Karpas-422 (cell line): ENCODE data around the gene LIX1L. TPM values are rescaled to one million over a fixed set of nuclear protein-coding genes. Genes with fewer than 3 reads are reported as not detected.

Experiments
- DNase-seq: peaks from one replicate; pipeline ENCODE4 v3.0.0-alpha.2; 2015
- H2AFZ ChIP-seq: fragments of 200-600 bp; sonication (generic); 2 replicates; pipeline ENCODE4 v1.6.1; 2014; ENCODE audit warnings: antibody characterized with exemption, low read length, mixed read lengths
- H3K27ac ChIP-seq: fragments of 200-600 bp; sonication (generic); 2 replicates; pipeline ENCODE4 v1.5.1; 2014; ENCODE audit warnings: mild to moderate bottlenecking, low read length, moderate library complexity
- H3K27me3 ChIP-seq: fragments of 200-600 bp; sonication (generic); 2 replicates; pipeline ENCODE4 v1.6.1; 2014; ENCODE audit warnings: low read length, mixed read lengths
- H3K36me3 ChIP-seq: fragments of 200-600 bp; sonication (generic); 2 replicates; pipeline ENCODE4 v1.6.1; 2014; ENCODE audit warnings: low read length, mixed read lengths; ENCODE audit not compliant: insufficient read depth
- H3K4me1 ChIP-seq: fragments of 200-600 bp; sonication (generic); 2 replicates; pipeline ENCODE4 v1.6.1; 2014; ENCODE audit warnings: mild to moderate bottlenecking, low read length, mixed read lengths
- H3K4me2 ChIP-seq: fragments of 200-600 bp; sonication (generic); 2 replicates; pipeline ENCODE4 v1.6.1; 2014; ENCODE audit warnings: low read length, low read depth, mild to moderate bottlenecking; ENCODE audit not compliant: poor library complexity, severe bottlenecking
- H3K4me3 ChIP-seq: fragments of 200-600 bp; sonication (generic); 2 replicates; pipeline ENCODE4 v1.5.1; 2014; ENCODE audit warnings: mild to moderate bottlenecking, antibody characterized with exemption, low read length, mixed read lengths
- H3K79me2 ChIP-seq: fragments of 200-600 bp; sonication (generic); 2 replicates; pipeline ENCODE4 v1.6.1; 2014; ENCODE audit warnings: mild to moderate bottlenecking, low read length, mixed read lengths
- H3K9ac ChIP-seq: fragments of 200-600 bp; sonication (generic); 2 replicates; pipeline ENCODE4 v1.6.0; 2014; ENCODE audit warnings: low read length
- H3K9me2 ChIP-seq: fragments of 200-600 bp; sonication (generic), shearing (Covaris generic); replicated peaks from 2 replicates; pipeline ENCODE4 v1.6.0; 2014; ENCODE audit warnings: mild to moderate bottlenecking, low read length, moderate library complexity; ENCODE audit not compliant: insufficient read depth
- H3K9me3 ChIP-seq: fragments of 300-700, 200-600 bp; sonication (generic); 2 replicates; pipeline ENCODE4 v1.6.1; 2014; ENCODE audit warnings: low read length, mixed read lengths
- H4K20me1 ChIP-seq: fragments of 200-600 bp; sonication (generic); 2 replicates; pipeline ENCODE4 v1.6.1; 2014; ENCODE audit warnings: mild to moderate bottlenecking, antibody characterized with exemption, low read length, low read depth; ENCODE audit not compliant: insufficient read depth
- total RNA-seq: library from RNA; depleted of rRNA; stranded (reverse); fragments of >200 nt; shearing (Covaris generic); gene quantifications from 2 replicates; pipeline ENCODE4 v1.2.3, GENCODE V29; 2014; ENCODE audit warnings: low replicate concordance

Gene LIX1L
- total RNA-seq, 1 experiment from 2014 or later, result 49.4 TPM

- Histone ChIP-seq H3K9ac (no peak overlapping the region), H3K79me2 (no peaks in the 10 kb centered on the region), H2AFZ (no peak overlapping the region), H3K4me1 (no peaks in the 10 kb centered on the region), H3K9me3 (no peaks in the 10 kb centered on the region), H3K27ac (no peak overlapping the region), H4K20me1 (no peaks in the 10 kb centered on the region), H3K9me2 (no peaks in the 10 kb centered on the region), H3K27me3 (no peaks in the 10 kb centered on the region), H3K4me3 (no peak overlapping the region), H3K36me3 (no peaks in the 10 kb centered on the region), H3K4me2 (no peak overlapping the region)
- no peak for DNase-seq
Observed at GRCh38 chr1:145895471-145895870, 62.3 kb downstream of the LIX1L start.

DNA sequence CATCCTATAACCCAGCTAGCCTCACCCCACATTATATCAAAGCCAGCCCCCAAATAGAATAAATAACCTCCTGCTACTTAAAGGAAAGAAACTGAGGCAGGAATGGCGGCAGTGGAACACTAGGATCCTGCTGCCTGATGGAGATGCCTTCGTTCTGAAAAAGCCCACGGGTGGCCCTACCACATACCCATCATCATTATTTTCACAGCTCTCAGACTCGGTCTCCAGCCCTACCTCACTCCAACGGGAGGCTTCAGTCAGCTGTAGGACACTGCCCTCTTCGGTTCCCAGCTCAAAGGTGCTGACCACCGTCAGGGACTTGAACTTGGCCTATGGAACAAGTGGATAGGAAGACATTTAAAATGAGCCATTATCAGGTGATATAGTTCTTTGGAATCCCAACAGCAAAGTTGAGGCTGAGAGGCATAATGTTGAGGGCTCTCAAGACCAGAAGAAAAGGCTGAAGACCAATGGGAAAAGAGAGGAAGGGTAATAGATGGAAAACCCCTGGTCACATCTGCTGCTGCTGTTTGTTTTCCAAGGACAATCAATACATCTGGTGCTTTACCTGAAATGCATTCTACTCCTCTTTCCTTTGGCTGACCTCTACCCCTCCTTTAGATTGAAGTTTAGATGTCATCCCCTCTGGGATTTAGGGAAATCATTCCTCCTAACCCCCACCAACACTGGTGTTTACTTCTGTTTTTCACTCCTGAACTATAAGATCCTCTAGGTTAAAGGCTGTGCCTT, 64.3 kb downstream of the LIX1L start:
- Histone ChIP-seq H3K9ac (no peak overlapping the region), H3K27me3 (no peaks in the 10 kb centered on the region), H2AFZ (no peak overlapping the region), H3K79me2 (no peaks in the 10 kb centered on the region), H3K4me1 (no peaks in the 10 kb centered on the region), H3K4me2 (no peak overlapping the region), H3K27ac (no peak overlapping the region), H3K36me3 (no peaks in the 10 kb centered on the region), H3K4me3 (no peak overlapping the region), H3K9me2 (no peaks in the 10 kb centered on the region), H4K20me1 (no peaks in the 10 kb centered on the region), H3K9me3 (no peaks in the 10 kb centered on the region)
- DNase-seq, result no peak

DNA sequence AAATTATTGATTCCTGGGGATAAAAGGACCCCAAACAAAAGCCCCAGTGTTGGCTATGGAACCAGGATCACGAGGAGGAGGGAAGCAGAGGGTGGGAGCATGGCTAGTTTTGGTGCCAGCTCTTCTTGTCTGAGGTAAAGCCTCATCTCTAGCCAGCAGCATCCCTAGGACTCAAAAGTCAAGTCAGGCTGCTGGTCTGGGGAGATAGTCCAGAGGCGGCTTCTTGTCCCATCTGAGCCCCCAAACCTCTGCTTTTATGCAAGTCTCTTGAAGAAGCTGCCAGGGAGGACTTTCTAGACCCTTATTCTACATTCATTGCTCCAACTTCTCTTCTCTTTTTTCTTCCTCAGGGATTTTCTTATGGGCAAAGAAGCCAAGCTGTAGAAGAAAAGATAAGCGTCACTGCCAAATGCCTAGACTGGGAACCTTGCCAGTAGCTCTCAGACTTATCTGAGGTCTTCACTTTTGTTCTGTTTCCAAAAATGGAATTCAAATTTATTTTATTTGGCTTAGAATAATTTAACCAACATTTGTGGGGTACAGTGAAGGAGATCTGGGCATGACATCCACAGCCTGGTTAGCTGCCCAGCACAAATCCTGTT, 65.2 kb downstream of the LIX1L start:
- Histone ChIP-seq H3K36me3 (no peaks in the 10 kb centered on the region), H3K4me2 (no peak overlapping the region), H3K4me3 (no peak overlapping the region), H3K9me3 (no peaks in the 10 kb centered on the region), H3K27me3 (no peaks in the 10 kb centered on the region), H3K4me1 (peaks cover 3% of the 10 kb centered on the region; the same call in 1 of the 2 replicates), H3K79me2 (no peaks in the 10 kb centered on the region), H4K20me1 (no peaks in the 10 kb centered on the region), H3K9me2 (no peaks in the 10 kb centered on the region), H3K9ac (no peak overlapping the region), H2AFZ (no peak overlapping the region), H3K27ac (no peak overlapping the region)
- no peak for DNase-seq

DNA sequence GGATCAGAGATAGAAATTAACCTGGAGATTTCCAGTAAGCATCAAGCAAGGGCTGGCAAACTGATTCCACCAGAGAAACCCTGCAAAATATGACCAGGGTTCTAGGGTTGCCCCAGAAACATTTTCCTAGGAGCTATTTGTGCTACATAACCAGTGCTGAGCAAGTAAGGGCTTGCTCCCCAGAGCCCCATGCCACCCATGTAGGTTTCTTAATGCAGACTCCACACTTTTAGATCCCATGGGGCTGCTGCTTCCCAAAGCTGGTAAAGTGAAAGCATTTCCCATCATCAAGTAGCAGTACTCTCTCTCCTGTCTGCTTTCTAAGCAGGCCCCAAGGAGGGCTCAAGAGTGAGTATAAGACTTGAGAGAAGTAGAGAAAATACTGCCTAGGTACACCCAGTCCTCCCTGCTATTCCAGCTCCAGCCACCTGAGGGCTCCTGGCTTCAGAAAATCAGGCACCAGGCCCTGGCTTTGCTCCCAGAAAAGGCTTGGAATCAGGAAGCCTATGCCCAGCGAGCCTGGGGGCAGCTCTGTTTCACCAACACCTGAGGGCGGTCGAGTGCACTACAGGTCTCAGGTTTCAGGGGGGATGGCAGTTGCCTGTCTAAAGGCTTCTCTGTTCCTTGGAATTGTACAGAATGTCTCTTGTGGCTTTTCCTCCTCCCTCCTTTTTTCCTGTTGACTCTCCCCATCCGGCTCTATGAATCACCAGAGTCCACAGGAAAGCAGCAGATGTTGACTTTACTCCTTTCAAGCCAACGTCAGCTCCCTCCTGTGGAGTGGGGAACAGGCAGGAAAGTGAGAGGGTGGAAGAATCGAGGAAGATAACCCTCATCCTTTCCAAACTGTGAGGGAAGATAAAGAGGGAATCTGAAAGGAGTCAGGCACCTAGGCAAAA, 66.0 kb downstream of the LIX1L start:
- Histone ChIP-seq H3K27ac (no peak overlapping the region), H3K79me2 (no peaks in the 10 kb centered on the region), H3K4me3 (no peak overlapping the region), H2AFZ (no peak overlapping the region), H3K9ac (no peak overlapping the region), H3K27me3 (no peaks in the 10 kb centered on the region), H3K4me2 (no peak overlapping the region), H3K4me1 (peaks cover 5% of the 10 kb centered on the region; the same call in 1 of the 2 replicates), H4K20me1 (no peaks in the 10 kb centered on the region), H3K9me2 (no peaks in the 10 kb centered on the region), H3K36me3 (no peaks in the 10 kb centered on the region), H3K9me3 (no peaks in the 10 kb centered on the region)
- peak; percentile 79 for DNase-seq

- no peak overlapping the region for H3K27ac ChIP-seq
- DNase-seq, result no peak
- no peak overlapping the region for H3K4me2 ChIP-seq
- H3K9me2 ChIP-seq, result no peaks in the 10 kb centered on the region
- H3K36me3 ChIP-seq, result no peaks in the 10 kb centered on the region
- peaks cover 8% of the 10 kb centered on the region; the same call in 1 of the 2 replicates for H3K4me1 ChIP-seq
- no peaks in the 10 kb centered on the region for H3K79me2 ChIP-seq
- H2AFZ ChIP-seq, result no peak overlapping the region
- H3K4me3 ChIP-seq, result no peak overlapping the region
- no peak overlapping the region for H3K9ac ChIP-seq
- H3K27me3 ChIP-seq, result no peaks in the 10 kb centered on the region
- H3K9me3 ChIP-seq, result no peaks in the 10 kb centered on the region
- no peaks in the 10 kb centered on the region for H4K20me1 ChIP-seq
Observed at GRCh38 chr1:145891143-145891542, 66.7 kb downstream of the LIX1L start.

GRCh38 chr1:145889722-145890121, 68.1 kb downstream of the LIX1L start:
- Histone ChIP-seq H3K79me2 (no peaks in the 10 kb centered on the region), H2AFZ (no peak overlapping the region), H3K27ac (no peak overlapping the region), H3K9ac (no peak overlapping the region), H3K4me3 (no peak overlapping the region), H3K9me2 (no peaks in the 10 kb centered on the region), H4K20me1 (no peaks in the 10 kb centered on the region), H3K4me2 (no peak overlapping the region), H3K9me3 (no peaks in the 10 kb centered on the region), H3K4me1 (peaks cover 16% of the 10 kb centered on the region), H3K36me3 (no peaks in the 10 kb centered on the region), H3K27me3 (no peaks in the 10 kb centered on the region)
- no peak for DNase-seq

- no peak for DNase-seq
- Histone ChIP-seq H3K27ac (no peak overlapping the region), H3K9me2 (no peaks in the 10 kb centered on the region), H4K20me1 (no peaks in the 10 kb centered on the region), H3K9ac (no peak overlapping the region), H3K4me2 (no peak overlapping the region), H3K4me3 (no peak overlapping the region), H3K27me3 (no peaks in the 10 kb centered on the region), H3K9me3 (no peaks in the 10 kb centered on the region), H3K79me2 (no peaks in the 10 kb centered on the region), H2AFZ (no peak overlapping the region), H3K4me1 (peaks cover 16% of the 10 kb centered on the region), H3K36me3 (no peaks in the 10 kb centered on the region)
Observed at GRCh38 chr1:145887631-145888030, 70.2 kb downstream of the LIX1L start.

DNA sequence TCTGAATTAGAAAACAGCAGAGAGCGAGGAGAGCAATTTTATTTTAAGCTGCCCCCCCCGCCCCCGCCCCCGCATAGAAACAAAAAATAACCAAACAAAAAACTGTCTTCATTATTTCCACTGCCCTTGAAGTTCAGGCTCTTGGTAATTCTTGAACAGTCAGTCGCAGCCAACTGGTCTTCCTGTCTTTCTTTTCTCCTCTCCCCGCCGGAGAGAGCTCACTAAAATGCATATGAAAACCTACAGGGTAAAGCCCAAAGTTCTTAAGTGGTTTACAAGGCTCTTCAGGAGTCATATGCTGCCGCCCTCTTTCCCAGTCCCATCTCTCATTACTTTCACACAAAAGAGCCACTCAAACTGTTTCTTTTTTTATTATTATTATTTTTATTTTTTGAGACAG, 71.0 kb downstream of the LIX1L start:
- H3K27me3 ChIP-seq, result no peaks in the 10 kb centered on the region
- H3K36me3 ChIP-seq, result no peaks in the 10 kb centered on the region
- no peak overlapping the region for H3K27ac ChIP-seq
- H4K20me1 ChIP-seq, result no peaks in the 10 kb centered on the region
- no peaks in the 10 kb centered on the region for H3K9me2 ChIP-seq
- no peaks in the 10 kb centered on the region for H3K79me2 ChIP-seq
- no peak overlapping the region for H3K4me3 ChIP-seq
- H2AFZ ChIP-seq, result no peak overlapping the region
- no peak overlapping the region for H3K9ac ChIP-seq
- no peak for DNase-seq
- peaks cover 16% of the 10 kb centered on the region for H3K4me1 ChIP-seq
- H3K9me3 ChIP-seq, result no peaks in the 10 kb centered on the region
- H3K4me2 ChIP-seq, result no peak overlapping the region
